Measurements from ENCODE around the gene NETO1.

GRCh38 chr18:72783530-72783929, 84.3 kb downstream of the NETO1 start:
- TF ChIP-seq CTCF (IDR thresholded peaks at IDR 0.05) (no peak), POLR2A (IDR thresholded peaks at IDR 0.05) (no peak)
